ENCODE data around the gene ADRM1.

ADRM1 gene

DNA sequence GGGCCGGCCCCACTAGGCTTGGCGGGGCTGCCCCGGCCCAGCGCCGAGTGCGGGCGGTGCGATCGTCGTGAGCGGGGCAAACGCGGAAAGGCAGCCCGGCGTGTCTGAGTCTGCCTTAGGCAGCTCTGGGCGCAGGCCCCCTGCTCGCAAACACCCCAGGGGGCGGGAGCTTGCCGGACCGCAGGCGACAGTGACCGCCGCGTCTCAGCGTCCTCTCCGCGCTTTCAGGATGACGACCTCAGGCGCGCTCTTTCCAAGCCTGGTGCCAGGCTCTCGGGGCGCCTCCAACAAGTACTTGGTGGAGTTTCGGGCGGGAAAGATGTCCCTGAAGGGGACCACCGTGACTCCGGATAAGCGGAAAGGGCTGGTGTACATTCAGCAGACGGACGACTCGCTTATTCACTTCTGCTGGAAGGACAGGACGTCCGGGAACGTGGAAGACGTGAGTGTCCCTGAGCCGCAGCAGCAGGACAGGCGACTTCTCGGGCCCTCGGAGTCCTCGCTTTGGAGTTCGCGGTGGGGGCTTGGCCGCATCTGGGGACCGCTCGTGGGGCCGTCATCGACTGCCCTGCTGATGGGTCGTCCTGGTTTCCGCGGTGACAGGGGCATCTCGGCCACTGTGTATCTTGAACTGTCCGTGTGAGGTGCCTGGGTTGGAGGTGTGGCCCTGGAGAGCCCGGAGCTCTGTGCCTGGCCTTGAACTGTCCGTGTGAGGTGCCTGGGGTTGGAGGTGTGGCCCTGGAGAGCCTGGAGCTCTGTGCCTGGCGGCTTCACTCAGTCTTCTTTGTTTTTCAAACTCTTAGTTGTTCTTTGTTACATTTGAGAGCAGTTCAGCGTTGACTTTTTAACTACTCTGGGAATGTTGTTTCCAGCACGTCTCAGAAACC, 786 bp downstream of the ADRM1 start:
- TF ChIP-seq, protein P1, sequence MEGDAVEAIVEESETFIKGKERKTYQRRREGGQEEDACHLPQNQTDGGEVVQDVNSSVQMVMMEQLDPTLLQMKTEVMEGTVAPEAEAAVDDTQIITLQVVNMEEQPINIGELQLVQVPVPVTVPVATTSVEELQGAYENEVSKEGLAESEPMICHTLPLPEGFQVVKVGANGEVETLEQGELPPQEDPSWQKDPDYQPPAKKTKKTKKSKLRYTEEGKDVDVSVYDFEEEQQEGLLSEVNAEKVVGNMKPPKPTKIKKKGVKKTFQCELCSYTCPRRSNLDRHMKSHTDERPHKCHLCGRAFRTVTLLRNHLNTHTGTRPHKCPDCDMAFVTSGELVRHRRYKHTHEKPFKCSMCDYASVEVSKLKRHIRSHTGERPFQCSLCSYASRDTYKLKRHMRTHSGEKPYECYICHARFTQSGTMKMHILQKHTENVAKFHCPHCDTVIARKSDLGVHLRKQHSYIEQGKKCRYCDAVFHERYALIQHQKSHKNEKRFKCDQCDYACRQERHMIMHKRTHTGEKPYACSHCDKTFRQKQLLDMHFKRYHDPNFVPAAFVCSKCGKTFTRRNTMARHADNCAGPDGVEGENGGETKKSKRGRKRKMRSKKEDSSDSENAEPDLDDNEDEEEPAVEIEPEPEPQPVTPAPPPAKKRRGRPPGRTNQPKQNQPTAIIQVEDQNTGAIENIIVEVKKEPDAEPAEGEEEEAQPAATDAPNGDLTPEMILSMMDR (conservative IDR thresholded peaks at IDR 0.05), result no peak
- peak overlapping the region; percentile 98 for H3K27ac ChIP-seq

DNA sequence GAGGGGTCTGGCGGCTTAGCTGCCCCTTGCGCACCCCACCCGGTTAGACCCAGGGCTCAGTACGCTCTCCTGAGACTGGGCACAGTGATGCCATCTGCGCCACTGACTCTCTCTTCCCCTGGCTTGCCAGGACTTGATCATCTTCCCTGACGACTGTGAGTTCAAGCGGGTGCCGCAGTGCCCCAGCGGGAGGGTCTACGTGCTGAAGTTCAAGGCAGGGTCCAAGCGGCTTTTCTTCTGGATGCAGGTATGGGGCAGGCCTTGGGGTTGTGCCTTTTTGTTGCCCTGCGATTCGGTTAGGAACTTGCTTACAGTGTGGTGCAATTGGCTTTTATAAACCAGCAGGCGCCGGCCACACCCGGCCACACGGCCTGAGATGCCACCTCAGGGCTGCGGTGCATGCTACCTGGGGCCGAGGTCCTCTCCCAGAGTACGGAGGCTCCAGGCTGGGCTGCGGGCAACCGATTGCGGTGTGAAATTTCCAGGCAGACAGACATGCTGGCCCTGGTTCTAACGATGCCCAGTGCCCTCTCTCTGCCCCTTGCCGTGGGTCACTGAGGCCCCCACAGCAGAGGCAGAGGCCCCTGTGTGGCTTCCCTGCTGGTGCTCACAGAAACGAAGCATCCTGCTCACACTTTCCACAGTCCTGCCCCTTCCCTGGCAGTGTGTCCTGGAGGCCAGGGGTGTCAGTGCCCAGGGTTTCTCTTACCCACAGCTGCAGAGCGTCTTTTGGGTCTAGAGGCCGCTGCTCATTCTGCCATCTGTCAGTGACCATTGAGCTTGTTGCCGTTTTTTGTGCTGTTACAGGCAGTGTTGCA, 1.7 kb downstream of the ADRM1 start:
- TF ChIP-seq, protein P1 (conservative IDR thresholded peaks at IDR 0.05), result no peak
- H3K27ac ChIP-seq, result peak overlapping the region; percentile 98

DNA sequence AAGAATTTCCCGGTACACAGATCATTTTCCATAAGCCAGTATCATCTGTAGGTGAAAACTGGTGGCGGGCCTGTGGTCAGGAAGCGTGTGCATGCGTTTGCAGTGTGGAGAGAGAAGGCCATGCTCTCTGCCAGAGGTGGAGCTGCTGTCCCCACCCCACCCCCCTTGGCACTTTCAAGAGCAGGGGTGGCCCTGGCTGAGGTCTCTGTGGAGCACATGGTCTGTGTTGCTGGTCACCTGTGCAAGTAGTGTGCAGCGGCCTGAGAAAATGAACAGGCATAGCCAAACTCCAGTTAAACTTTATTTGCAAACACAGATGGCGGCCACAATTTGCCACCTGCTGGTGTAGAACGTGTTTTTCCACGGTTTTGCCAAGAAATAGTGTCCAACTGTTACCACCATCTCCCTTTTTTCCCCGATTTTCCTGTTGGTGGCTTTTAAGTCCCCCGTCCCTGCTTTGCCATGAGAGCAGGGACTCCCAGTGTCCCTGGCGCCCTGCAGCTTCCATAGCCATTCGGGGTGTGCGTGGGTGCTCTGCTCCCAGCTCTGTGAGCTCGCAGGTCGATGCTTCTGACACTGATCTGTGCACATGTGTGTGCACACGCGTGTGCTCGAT, 2.5 kb downstream of the ADRM1 start:
- TF ChIP-seq, protein P1 (conservative IDR thresholded peaks at IDR 0.05), result no peak
- H3K27ac ChIP-seq, result peak overlapping the region; percentile 98

DNA sequence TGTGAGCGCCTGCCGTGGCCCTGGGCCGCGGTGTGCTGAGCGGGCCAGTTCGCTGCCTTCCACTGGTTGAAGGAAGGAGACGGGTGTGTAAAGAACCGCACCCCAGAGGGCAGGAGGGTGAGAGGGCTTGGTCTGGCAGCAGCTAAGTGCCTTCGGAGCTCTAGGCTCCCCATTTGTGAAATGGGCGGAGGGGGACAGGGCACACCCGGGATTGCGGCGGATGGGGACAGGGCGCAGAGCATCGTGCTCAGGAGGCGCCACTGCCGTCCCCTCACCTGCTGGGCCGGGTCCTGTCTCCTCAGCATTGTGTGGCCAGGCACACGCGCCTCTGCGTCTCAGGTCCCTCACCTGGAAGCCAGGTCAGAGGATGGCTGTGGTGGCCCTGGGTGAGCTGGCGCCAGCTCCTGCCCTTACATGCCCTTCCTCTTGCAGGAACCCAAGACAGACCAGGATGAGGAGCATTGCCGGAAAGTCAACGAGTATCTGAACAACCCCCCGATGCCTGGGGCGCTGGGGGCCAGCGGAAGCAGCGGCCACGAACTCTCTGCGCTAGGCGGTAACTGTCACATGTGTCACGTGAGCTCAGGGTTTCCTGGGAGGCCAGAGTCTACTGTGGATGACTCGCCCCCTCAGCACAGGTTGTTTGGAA, 3.1 kb downstream of the ADRM1 start:
- TF ChIP-seq, protein P1 (conservative IDR thresholded peaks at IDR 0.05), result no peak
- peak overlapping the region; percentile 98 for H3K27ac ChIP-seq

DNA sequence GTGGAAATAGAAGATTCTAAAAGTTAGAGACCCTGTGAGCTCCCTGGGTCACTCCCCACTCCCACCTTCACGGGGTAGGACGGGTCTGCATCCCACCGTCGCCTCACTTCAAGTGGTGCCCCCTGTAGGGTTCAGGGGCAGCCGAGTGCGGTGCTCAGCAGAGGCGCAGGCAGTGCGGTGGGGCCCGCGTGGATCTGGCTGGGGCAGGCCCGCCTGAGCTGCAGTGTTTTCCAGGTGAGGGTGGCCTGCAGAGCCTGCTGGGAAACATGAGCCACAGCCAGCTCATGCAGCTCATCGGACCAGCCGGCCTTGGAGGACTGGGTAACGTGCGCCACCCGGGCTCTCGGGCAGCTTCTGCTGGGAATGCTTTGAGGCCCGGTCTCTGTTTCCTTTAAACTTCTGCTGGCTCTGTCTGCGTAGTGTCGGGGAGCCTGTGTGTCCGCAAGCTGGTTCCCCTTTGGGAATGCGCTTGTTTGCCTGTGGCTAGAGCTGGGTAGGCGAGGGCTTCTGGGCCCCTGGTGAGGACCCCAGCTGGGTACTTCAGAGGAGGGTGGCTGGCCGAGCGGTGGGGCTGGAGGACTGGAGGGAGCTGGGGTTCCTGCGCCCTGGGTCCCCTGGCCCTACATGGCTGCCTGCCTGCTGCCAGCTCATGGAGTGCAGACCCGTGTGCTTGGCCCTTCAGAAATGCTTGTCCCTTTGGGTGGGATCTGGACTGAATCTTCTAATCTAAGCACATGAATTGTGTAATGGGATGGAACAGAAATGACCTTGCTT, 3.8 kb downstream of the ADRM1 start:
- H3K27ac ChIP-seq, result peak overlapping the region; percentile 98
- TF ChIP-seq, protein P1 (conservative IDR thresholded peaks at IDR 0.05), result no peak

DNA sequence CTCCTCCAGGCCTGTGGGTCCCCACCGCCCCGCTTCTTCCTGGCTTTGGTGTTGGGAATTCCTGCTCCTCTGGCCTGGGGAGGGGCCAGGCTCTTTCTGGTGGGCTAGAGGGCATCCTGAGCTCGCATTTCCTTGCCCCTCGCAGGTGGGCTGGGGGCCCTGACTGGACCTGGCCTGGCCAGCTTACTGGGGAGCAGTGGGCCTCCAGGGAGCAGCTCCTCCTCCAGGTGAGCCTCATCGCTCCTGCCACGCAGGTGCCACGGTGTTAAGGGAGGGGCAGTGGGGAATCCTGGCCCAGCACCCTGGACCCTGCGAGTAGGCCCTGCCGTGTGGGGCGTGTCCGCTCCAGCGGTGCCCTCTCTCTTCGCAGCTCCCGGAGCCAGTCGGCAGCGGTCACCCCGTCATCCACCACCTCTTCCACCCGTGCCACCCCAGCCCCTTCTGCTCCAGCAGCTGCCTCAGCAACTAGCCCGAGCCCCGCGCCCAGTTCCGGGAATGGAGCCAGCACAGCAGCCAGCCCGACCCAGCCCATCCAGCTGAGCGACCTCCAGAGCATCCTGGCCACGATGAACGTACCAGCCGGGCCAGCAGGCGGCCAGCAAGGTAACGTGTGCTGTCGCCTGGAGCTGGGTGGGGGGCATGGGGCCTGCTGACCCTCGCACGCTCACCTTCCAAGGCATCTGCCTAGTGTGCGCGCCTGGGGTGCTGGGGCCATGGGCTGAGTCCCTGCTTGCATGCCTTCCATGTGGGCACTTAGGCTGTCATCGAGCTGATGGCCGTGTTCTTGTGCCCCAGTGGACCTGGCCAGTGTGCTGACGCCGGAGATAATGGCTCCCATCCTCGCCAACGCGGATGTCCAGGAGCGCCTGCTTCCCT, 4.7 kb downstream of the ADRM1 start:
- peak overlapping the region; percentile 98 for H3K27ac ChIP-seq
- TF ChIP-seq, protein P1 (conservative IDR thresholded peaks at IDR 0.05), result no peak

All from VCaP (cell line).